GM23248 (cell line): Measurements from ENCODE around the gene NEDD9. TPM values are rescaled to one million over a fixed set of nuclear protein-coding genes. Genes with fewer than 3 reads are reported as not detected.
A peak's percentile ranks its signal among the peaks of the same experiment; 100 is the strongest.

Source experiments
- DNase-seq: peaks from one replicate; pipeline ENCODE4 v3.0.0-alpha.2; 2015
- H2AFZ ChIP-seq: fragments of 200-600 bp; sonication (generic); 2 replicates; pipeline ENCODE4 v1.6.1; 2016; ENCODE audit warnings: antibody characterized with exemption
- H3F3A ChIP-seq: fragments of 200-600 bp; sonication (generic); 2 replicates; pipeline ENCODE4 v1.6.1; 2016; ENCODE audit warnings: mild to moderate bottlenecking, antibody characterized with exemption, mixed run types; ENCODE audit not compliant: insufficient read depth
- H3K27ac ChIP-seq: fragments of 200-600 bp; sonication (generic); 2 replicates; pipeline ENCODE4 v1.5.1; 2016; ENCODE audit warnings: mild to moderate bottlenecking
- H3K27me3 ChIP-seq: fragments of 200-600 bp; sonication (generic); replicated peaks from 2 replicates; pipeline ENCODE4 v1.6.1; 2016; ENCODE audit warnings: mild to moderate bottlenecking; ENCODE audit not compliant: insufficient read depth
- H3K36me3 ChIP-seq: fragments of 200-600 bp; sonication (generic); 2 replicates; pipeline ENCODE4 v1.6.1; 2016; ENCODE audit warnings: low read depth, mild to moderate bottlenecking
- H3K4me1 ChIP-seq: fragments of 200-600 bp; sonication (generic); 2 replicates; pipeline ENCODE4 v1.6.1; 2016; ENCODE audit warnings: mild to moderate bottlenecking; ENCODE audit not compliant: insufficient read depth
- H3K4me2 ChIP-seq: fragments of 200-600 bp; sonication (generic); one replicate; pipeline ENCODE4 v1.6.1; 2016; ENCODE audit warnings: mild to moderate bottlenecking; ENCODE audit not compliant: unreplicated experiment
- H3K4me3 ChIP-seq: fragments of 200-600 bp; sonication (generic); 2 replicates; pipeline ENCODE4 v1.5.1; 2016; ENCODE audit warnings: mild to moderate bottlenecking
- H3K79me2 ChIP-seq: fragments of 200-600 bp; sonication (generic); 2 replicates; pipeline ENCODE4 v1.6.1; 2016; ENCODE audit warnings: mild to moderate bottlenecking; ENCODE audit not compliant: insufficient read depth
- H3K9ac ChIP-seq: fragments of 200-600 bp; sonication (generic); 2 replicates; pipeline ENCODE4 v1.6.1; 2016; ENCODE audit warnings: mild to moderate bottlenecking
- H3K9me2 ChIP-seq: fragments of 200-600 bp; sonication (generic); 2 replicates; pipeline ENCODE4 v1.6.1; 2016; ENCODE audit warnings: mixed run types, mild to moderate bottlenecking, moderate library complexity; ENCODE audit not compliant: insufficient read depth
- H3K9me3 ChIP-seq: fragments of 200-600 bp; sonication (generic); one replicate; pipeline ENCODE4 v1.6.1; 2017; ENCODE audit warnings: low read depth
- H4K20me1 ChIP-seq: fragments of 200-600 bp; sonication (generic); 2 replicates; pipeline ENCODE4 v1.6.0; 2016; ENCODE audit not compliant: insufficient read depth
- EZH2 ChIP-seq: fragments of 200-600 bp; sonication (generic); IDR thresholded peaks from 2 replicates; pipeline ENCODE4 v1.6.1; 2018; ENCODE audit warnings: antibody characterized with exemption, mild to moderate bottlenecking; ENCODE audit not compliant: insufficient read depth, poor library complexity, severe bottlenecking
- EZH2phosphoT487 ChIP-seq: fragments of 200-600 bp; sonication (generic); IDR thresholded peaks from 2 replicates; pipeline ENCODE4 v1.6.1; 2018; ENCODE audit warnings: antibody characterized with exemption, moderate library complexity, mild to moderate bottlenecking, low read depth; ENCODE audit not compliant: insufficient read depth
- WGBS, 2 experiments: methylation state at CpG; one replicate each; pipeline ENCODE4 v1.1.6; 2015 to 2017; ENCODE audit warnings: low lambda C conversion rate in 2 of 2, low coverage in 1 of 2; ENCODE audit errors: missing lambda C conversion rate in 2 of 2; 5-methylcytosine and 5-hydroxymethylcytosine counted together
- in situ Hi-C: fragments of 300-500 bp; cut with MboI; formaldehyde crosslinking; loops from 2 replicates; pipeline ENCODE4 v1.15.0; 2020
- polyA plus RNA-seq: library from polyadenylated mRNA; unstranded; fragments of >200 nt; fragmentation: Nextera tagmentation; extraction: Ambion mirVana; gene quantifications from 2 replicates; pipeline ENCODE4 v1.2.1, GENCODE V29; 2016
- total RNA-seq: library from RNA; depleted of rRNA; stranded (reverse); fragments of >200 nt; shearing (Covaris generic); gene quantifications from 2 replicates; pipeline ENCODE4 v1.2.3, GENCODE V29; 2014

Gene NEDD9
- total and polyA plus RNA-seq, 2 experiments from 2014 or later: 3.0 to 4.2 TPM

GRCh38 chr6:11202513-11203305 lies 29.8 kb downstream of the NEDD9 start:
- Histone ChIP-seq H2AFZ (no peak overlapping the region), H3K9me2 (no peaks in the 10 kb centered on the region), H3K9ac (no peak overlapping the region), H4K20me1 (no peaks in the 10 kb centered on the region), H3K36me3 (no peaks in the 10 kb centered on the region), H3K4me2 (no peak overlapping the region), H3K79me2 (no peaks in the 10 kb centered on the region), H3K27me3 (no peaks in the 10 kb centered on the region), H3K4me3 (no peak overlapping the region), H3K4me1 (peaks cover 34% of the 10 kb centered on the region), H3K27ac (no peak overlapping the region), H3K9me3 (no peaks in the 10 kb centered on the region), H3F3A (peaks cover 25% of the 10 kb centered on the region)
- in situ Hi-C loops: no loop called here
- TF ChIP-seq EZH2 (no peak), EZH2phosphoT487 (no peak)
- WGBS, 2 experiments: 53 to 56% methylated on average over 9 of the region's 9 CpGs
- DNase-seq: no peak

GRCh38 chr6:11201772-11202512 lies 30.5 kb downstream of the NEDD9 start:
- TF ChIP-seq EZH2 (no peak), EZH2phosphoT487 (no peak)
- H2AFZ ChIP-seq: no peak overlapping the region
- H3K36me3 ChIP-seq: no peaks in the 10 kb centered on the region
- H3K79me2 ChIP-seq: no peaks in the 10 kb centered on the region
- peaks cover 29% of the 10 kb centered on the region for H3F3A ChIP-seq
- no peak overlapping the region for H3K4me2 ChIP-seq
- H3K9me3 ChIP-seq: no peaks in the 10 kb centered on the region
- no peak overlapping the region for H3K9ac ChIP-seq
- H3K9me2 ChIP-seq: no peaks in the 10 kb centered on the region
- peaks cover 37% of the 10 kb centered on the region for H3K4me1 ChIP-seq
- H3K27ac ChIP-seq: no peak overlapping the region
- H3K27me3 ChIP-seq: no peaks in the 10 kb centered on the region
- no peak for DNase-seq
- H4K20me1 ChIP-seq: no peaks in the 10 kb centered on the region
- in situ Hi-C loops: no loop called here
- no peak overlapping the region for H3K4me3 ChIP-seq
- 59 to 61% methylated on average over 4 of the region's 4 CpGs for WGBS, 2 experiments

GRCh38 chr6:11201015-11201414 lies 31.5 kb downstream of the NEDD9 start:
- Histone ChIP-seq H3K36me3 (no peaks in the 10 kb centered on the region), H3K27ac (peak overlapping the region; percentile 28; the same call in 1 of the 2 replicates), H3K9me3 (no peaks in the 10 kb centered on the region), H3K9me2 (no peaks in the 10 kb centered on the region), H4K20me1 (no peaks in the 10 kb centered on the region), H3K9ac (no peak overlapping the region), H3K79me2 (no peaks in the 10 kb centered on the region), H3K4me3 (no peak overlapping the region), H2AFZ (no peak overlapping the region), H3K27me3 (no peaks in the 10 kb centered on the region), H3F3A (peaks cover 26% of the 10 kb centered on the region), H3K4me2 (peak overlapping the region; percentile 47), H3K4me1 (peaks cover 35% of the 10 kb centered on the region)
- no peak for DNase-seq
- 78 to 84% methylated on average over 3 of the region's 3 CpGs for WGBS, 2 experiments
- in situ Hi-C loops: no loop called here
- TF ChIP-seq EZH2: no peak
- no peak for TF ChIP-seq EZH2phosphoT487

DNA sequence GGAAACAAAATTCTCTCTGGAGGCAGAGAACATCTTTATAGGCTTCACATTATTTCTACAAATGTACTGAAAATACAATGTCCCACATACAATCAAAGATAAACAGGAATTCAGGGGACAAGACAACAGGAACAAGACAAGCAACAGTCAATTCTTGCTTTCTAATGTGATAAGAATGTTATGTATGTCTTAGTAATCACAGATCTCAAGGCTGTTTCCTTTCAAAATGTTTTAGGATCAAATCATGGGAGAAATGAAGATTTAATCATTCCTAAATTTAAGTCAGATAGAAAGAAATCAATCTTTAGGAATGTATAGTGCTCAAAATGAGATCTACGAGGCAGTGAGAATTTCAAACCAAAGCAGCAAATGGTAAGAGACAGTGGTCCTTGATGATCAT lies 32.1 kb downstream of the NEDD9 start:
- H3K4me1 ChIP-seq: peaks cover 34% of the 10 kb centered on the region
- 30 to 31% methylated on average over 1 of the region's 1 CpG for WGBS, 2 experiments
- H4K20me1 ChIP-seq: no peaks in the 10 kb centered on the region
- in situ Hi-C loops: no loop called here
- no peak overlapping the region for H3K4me3 ChIP-seq
- peak; percentile 56 for DNase-seq
- no peaks in the 10 kb centered on the region for H3K27me3 ChIP-seq
- peak overlapping the region; percentile 9; the same call in 1 of the 2 replicates for H2AFZ ChIP-seq
- TF ChIP-seq EZH2phosphoT487 (no peak), EZH2 (no peak)
- peaks cover 19% of the 10 kb centered on the region for H3F3A ChIP-seq
- no peaks in the 10 kb centered on the region for H3K36me3 ChIP-seq
- peak overlapping the region; percentile 28; the same call in 1 of the 2 replicates for H3K27ac ChIP-seq
- H3K9me2 ChIP-seq: no peaks in the 10 kb centered on the region
- no peak overlapping the region for H3K9ac ChIP-seq
- H3K79me2 ChIP-seq: no peaks in the 10 kb centered on the region
- H3K4me2 ChIP-seq: peak overlapping the region; percentile 47
- H3K9me3 ChIP-seq: no peaks in the 10 kb centered on the region
